C4-2B (cell line): ENCODE results near the gene PRSS22.

Source experiments
- ZFX ChIP-seq: fragments of 450-650 bp; IDR thresholded peaks from 2 replicates; pipeline ENCODE4 v1.6.1; 2017
- TF ChIP-seq, protein P1 (sequence below): fragments of 450-650 bp; conservative IDR thresholded peaks from 2 replicates; pipeline ENCODE4 v1.5.1; 2017; ENCODE audit warnings: mild to moderate bottlenecking

- TF ChIP-seq, protein P1, sequence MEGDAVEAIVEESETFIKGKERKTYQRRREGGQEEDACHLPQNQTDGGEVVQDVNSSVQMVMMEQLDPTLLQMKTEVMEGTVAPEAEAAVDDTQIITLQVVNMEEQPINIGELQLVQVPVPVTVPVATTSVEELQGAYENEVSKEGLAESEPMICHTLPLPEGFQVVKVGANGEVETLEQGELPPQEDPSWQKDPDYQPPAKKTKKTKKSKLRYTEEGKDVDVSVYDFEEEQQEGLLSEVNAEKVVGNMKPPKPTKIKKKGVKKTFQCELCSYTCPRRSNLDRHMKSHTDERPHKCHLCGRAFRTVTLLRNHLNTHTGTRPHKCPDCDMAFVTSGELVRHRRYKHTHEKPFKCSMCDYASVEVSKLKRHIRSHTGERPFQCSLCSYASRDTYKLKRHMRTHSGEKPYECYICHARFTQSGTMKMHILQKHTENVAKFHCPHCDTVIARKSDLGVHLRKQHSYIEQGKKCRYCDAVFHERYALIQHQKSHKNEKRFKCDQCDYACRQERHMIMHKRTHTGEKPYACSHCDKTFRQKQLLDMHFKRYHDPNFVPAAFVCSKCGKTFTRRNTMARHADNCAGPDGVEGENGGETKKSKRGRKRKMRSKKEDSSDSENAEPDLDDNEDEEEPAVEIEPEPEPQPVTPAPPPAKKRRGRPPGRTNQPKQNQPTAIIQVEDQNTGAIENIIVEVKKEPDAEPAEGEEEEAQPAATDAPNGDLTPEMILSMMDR, result no peak
- TF ChIP-seq ZFX, result no peak
Observed at GRCh38 chr16:2806286-2806685, 51.7 kb downstream of the PRSS22 start.
